ENCODE data around the gene SMCO3.

GRCh38 chr12:14846042-14846587 lies 32.1 kb upstream of the SMCO3 start:
- TF ChIP-seq EGR1 (IDR thresholded peaks at IDR 0.05; ENCODE audit: borderline replicate concordance in 1 of 2, low read depth in 2 of 2, low read length in 2 of 2) = no peak
- TF ChIP-seq MXI1 (IDR thresholded peaks at IDR 0.05; ENCODE audit: low read depth, low read length) = no peak
